ENCODE data around the gene AMOTL2.

- no peak for TF ChIP-seq REST (IDR thresholded peaks at IDR 0.05; ENCODE audit: insufficient read depth in 1 of 2, low read depth in 2 of 2, low read length in 2 of 2)
- TF ChIP-seq POLR2AphosphoS5 (IDR thresholded peaks at IDR 0.05; ENCODE audit: low read depth, low read length): no peak
- TF ChIP-seq TAF1 (IDR thresholded peaks at IDR 0.05; ENCODE audit: borderline replicate concordance, insufficient read depth, low read length): no peak
- no peak for TF ChIP-seq SIN3A (IDR thresholded peaks at IDR 0.05; ENCODE audit: borderline replicate concordance, insufficient read depth, low read length)
- TF ChIP-seq FOXP2 (optimal IDR thresholded peaks at IDR 0.05; ENCODE audit: borderline replicate concordance, extremely low read depth, extremely low read length, insufficient read depth): no peak
Observed at GRCh38 chr3:134353831-134354611, 20.2 kb downstream of the AMOTL2 start.

Data from PFSK-1 (cell line).